ENCODE measurements around the gene LHFPL3.

LHFPL3 gene

GRCh38 chr7:104800307-104800706 is 471.9 kb downstream of the LHFPL3 start:
- DNase-seq (ENCODE audit: low read depth in 2 of 2), result no peak

- DNase-seq (ENCODE audit: low read depth in 2 of 2), result no peak
These were observed 472.6 kb downstream of the LHFPL3 start for GRCh38 chr7:104801022-104801421.

- no peak for DNase-seq (ENCODE audit: low read depth in 2 of 2)
These were observed 475.5 kb downstream of the LHFPL3 start for GRCh38 chr7:104803931-104804330.

GRCh38 chr7:104804696-104805095 is 476.3 kb downstream of the LHFPL3 start:
- DNase-seq (ENCODE audit: low read depth in 2 of 2), result no peak

- DNase-seq (ENCODE audit: low read depth in 2 of 2), result no peak
These were observed 477.3 kb downstream of the LHFPL3 start for GRCh38 chr7:104805449-104806317.

- DNase-seq (ENCODE audit: low read depth in 2 of 2), result no peak
These were observed 479.3 kb downstream of the LHFPL3 start for GRCh38 chr7:104807671-104808070.

GRCh38 chr7:104809906-104810305 is 481.5 kb downstream of the LHFPL3 start:
- no peak for DNase-seq (ENCODE audit: low read depth in 2 of 2)

GRCh38 chr7:104814126-104814525 is 485.7 kb downstream of the LHFPL3 start:
- DNase-seq (ENCODE audit: low read depth in 2 of 2), result no peak

- no peak for DNase-seq (ENCODE audit: low read depth in 2 of 2)
These were observed 486.4 kb downstream of the LHFPL3 start for GRCh38 chr7:104814671-104815400.

- no peak for DNase-seq (ENCODE audit: low read depth in 2 of 2)
These were observed 488.1 kb downstream of the LHFPL3 start for GRCh38 chr7:104816537-104816936.

- no peak for DNase-seq (ENCODE audit: low read depth in 2 of 2)
These were observed 490.8 kb downstream of the LHFPL3 start for GRCh38 chr7:104818961-104819880.

GRCh38 chr7:104820836-104821535 is 492.6 kb downstream of the LHFPL3 start:
- DNase-seq (ENCODE audit: low read depth in 2 of 2), result no peak

- no peak for DNase-seq (ENCODE audit: low read depth in 2 of 2)
These were observed 494.8 kb downstream of the LHFPL3 start for GRCh38 chr7:104823177-104823576.

- DNase-seq (ENCODE audit: low read depth in 2 of 2), result no peak
These were observed 496.7 kb downstream of the LHFPL3 start for GRCh38 chr7:104825099-104825498.

- no peak for DNase-seq (ENCODE audit: low read depth in 2 of 2)
These were observed 497.7 kb downstream of the LHFPL3 start for GRCh38 chr7:104826135-104826534.

- no peak for DNase-seq (ENCODE audit: low read depth in 2 of 2)
These were observed 508.6 kb downstream of the LHFPL3 start for GRCh38 chr7:104836976-104837375.

GRCh38 chr7:104838537-104839299 is 510.3 kb downstream of the LHFPL3 start:
- DNase-seq (ENCODE audit: low read depth in 2 of 2), result no peak

GRCh38 chr7:104839842-104840241 is 511.4 kb downstream of the LHFPL3 start:
- no peak for DNase-seq (ENCODE audit: low read depth in 2 of 2)

GRCh38 chr7:104841798-104842197 is 513.4 kb downstream of the LHFPL3 start:
- no peak for DNase-seq (ENCODE audit: low read depth in 2 of 2)

- no peak for DNase-seq (ENCODE audit: low read depth in 2 of 2)
These were observed 514.8 kb downstream of the LHFPL3 start for GRCh38 chr7:104843198-104843597.

GRCh38 chr7:104845557-104845956 is 517.2 kb downstream of the LHFPL3 start:
- DNase-seq (ENCODE audit: low read depth in 2 of 2), result no peak

All from stimulated activated CD8-positive, alpha-beta memory T cell treated with anti-CD3 and anti-CD28 coated beads, Interleukin-2, amount 100 ng/mL, for 1 hour (primary cell).